GM21717 (cell line): ENCODE measurements around the gene PLEKHH2.
"Not testable (repeated sequence)": the region's sequence is repeated elsewhere in the genome, so short reads cannot be mapped to it uniquely, and the experiment has no call there.

Source experiments
- ATAC-seq: cut with Tn5 transposase; IDR thresholded peaks from one replicate; pipeline ENCODE4 v1.9.1; 2021; ENCODE audit warnings: mild to moderate bottlenecking, moderate library complexity; ENCODE audit not compliant: unreplicated experiment

The PLEKHH2 gene

GRCh38 chr2:43636153-43636552 is 907 bp upstream of the PLEKHH2 start:
- not testable (repeated sequence) for ATAC-seq

GRCh38 chr2:43636621-43637020 is 439 bp upstream of the PLEKHH2 start:
- ATAC-seq, result no peak

- ATAC-seq, result no peak
Observed at GRCh38 chr2:43642363-43642762, 5.3 kb downstream of the PLEKHH2 start.

- ATAC-seq, result no peak
Observed at GRCh38 chr2:43643680-43644079, 6.6 kb downstream of the PLEKHH2 start.

- ATAC-seq, result no peak
Observed at GRCh38 chr2:43648994-43649701, 12.1 kb downstream of the PLEKHH2 start.

GRCh38 chr2:43653506-43653905 is 16.4 kb downstream of the PLEKHH2 start:
- ATAC-seq, result no peak

GRCh38 chr2:43657241-43657640 is 20.2 kb downstream of the PLEKHH2 start:
- no peak for ATAC-seq

- ATAC-seq, result no peak
Observed at GRCh38 chr2:43675646-43676321, 38.7 kb downstream of the PLEKHH2 start.

- no peak for ATAC-seq
Observed at GRCh38 chr2:43676322-43677050, 39.4 kb downstream of the PLEKHH2 start, which contains the start of gene C1GALT1C1L. C1GALT1C1L (minus strand) TSS chr2:43676429; CDS start chr2:43676322, 107 bp downstream.

- not testable (repeated sequence) for ATAC-seq
Observed at GRCh38 chr2:43677783-43678182, 40.7 kb downstream of the PLEKHH2 start.

- ATAC-seq, result no peak
Observed at GRCh38 chr2:43685357-43685756, 48.3 kb downstream of the PLEKHH2 start.

- ATAC-seq, result no peak
Observed at GRCh38 chr2:43689999-43690398, 52.9 kb downstream of the PLEKHH2 start.

- no peak for ATAC-seq
Observed at GRCh38 chr2:43692428-43692994, 55.5 kb downstream of the PLEKHH2 start.

GRCh38 chr2:43698140-43698539 is 61.1 kb downstream of the PLEKHH2 start:
- ATAC-seq, result not testable (repeated sequence)

GRCh38 chr2:43699761-43700160 is 62.7 kb downstream of the PLEKHH2 start:
- ATAC-seq, result no peak

GRCh38 chr2:43701111-43701510 is 64.1 kb downstream of the PLEKHH2 start:
- ATAC-seq, result no peak

GRCh38 chr2:43707255-43708015 is 70.4 kb downstream of the PLEKHH2 start:
- ATAC-seq, result no peak

- ATAC-seq, result no peak
Observed at GRCh38 chr2:43708178-43708577, 71.1 kb downstream of the PLEKHH2 start.

GRCh38 chr2:43708891-43709290 is 71.8 kb downstream of the PLEKHH2 start:
- no peak for ATAC-seq

- no peak for ATAC-seq
Observed at GRCh38 chr2:43710866-43711265, 73.8 kb downstream of the PLEKHH2 start.

GRCh38 chr2:43714164-43714563 is 77.1 kb downstream of the PLEKHH2 start:
- ATAC-seq, result no peak
